Liver (tissue), 9 donors: Measurements from ENCODE around the gene HOXB4. TPM values are rescaled to one million over a fixed set of nuclear protein-coding genes. Genes with fewer than 3 reads are reported as not detected.

Experiments
- DNase-seq: peaks from one replicate; pipeline ENCODE4 v3.0.0-alpha.2; 2017; ENCODE audit warnings: low spot score
- H3K27ac ChIP-seq, 2 donors: one replicate each; pipeline ENCODE4 v1.7.0; 2013; ENCODE audit warnings: inconsistent platforms in 2 of 2, low read length in 2 of 2, control low read depth in 1 of 2, low read depth in 1 of 2, mild to moderate bottlenecking in 1 of 2
- H3K27me3 ChIP-seq, 4 donors: one replicate each; pipeline versions ENCODE4 v1.6.1 to v1.7.0; 2013; ENCODE audit warnings: low read length in 3 of 4, inconsistent platforms in 1 of 4, mild to moderate bottlenecking in 1 of 4, moderate library complexity in 1 of 4; ENCODE audit not compliant: control insufficient read depth in 4 of 4, insufficient read depth in 4 of 4
- H3K36me3 ChIP-seq, 4 donors: one replicate each; pipeline versions ENCODE4 v1.6.1 to v1.7.0; 2013; ENCODE audit warnings: low read length in 3 of 4, mild to moderate bottlenecking in 3 of 4, low read depth in 1 of 4, moderate library complexity in 1 of 4; ENCODE audit not compliant: control insufficient read depth in 4 of 4, insufficient read depth in 3 of 4
- H3K4me1 ChIP-seq, 4 donors: one replicate each; pipeline versions ENCODE4 v1.6.1 to v1.7.0; 2013; ENCODE audit warnings: low read length in 3 of 4, mild to moderate bottlenecking in 3 of 4, moderate library complexity in 1 of 4; ENCODE audit not compliant: control insufficient read depth in 4 of 4, insufficient read depth in 4 of 4
- H3K4me3 ChIP-seq, 3 donors: one replicate each; pipeline versions ENCODE4 v1.6.1 to v1.7.0; 2013; ENCODE audit warnings: low read length in 3 of 3, control low read depth in 1 of 3, low read depth in 1 of 3, mild to moderate bottlenecking in 1 of 3
- H3K9ac ChIP-seq, 2 donors: one replicate each; pipeline ENCODE4 v1.7.0; 2013; ENCODE audit warnings: low read length in 2 of 2, mild to moderate bottlenecking in 2 of 2, moderate library complexity in 2 of 2, control low read depth in 1 of 2, low read depth in 1 of 2
- H3K9me3 ChIP-seq, 4 donors: one replicate each; pipeline versions ENCODE4 v1.6.1 to v1.7.0; 2013; ENCODE audit warnings: low read length in 3 of 4; ENCODE audit not compliant: control insufficient read depth in 4 of 4
- ATF3 ChIP-seq: IDR thresholded peaks from 2 replicates; pipeline ENCODE4 v1.6.1; 2016; ENCODE audit warnings: antibody characterized with exemption
- CTCF ChIP-seq: fragments of 150-350 bp; IDR thresholded peaks from 2 replicates; pipeline ENCODE4 v1.5.1; 2017; ENCODE audit warnings: improper control_type of control experiment, low read depth, low read length; ENCODE audit not compliant: missing input control
- EGR1 ChIP-seq, 2 donors: IDR thresholded peaks; 2 replicates each; pipeline ENCODE4 v1.6.1; 2016 to 2018; ENCODE audit warnings: antibody characterized with exemption in 2 of 2, low read depth in 2 of 2
- FOXA1 ChIP-seq: IDR thresholded peaks from 2 replicates; pipeline ENCODE4 v1.6.1; 2016; ENCODE audit warnings: antibody characterized with exemption
- FOXA2 ChIP-seq: IDR thresholded peaks from 2 replicates; pipeline ENCODE4 v1.6.1; 2016; ENCODE audit warnings: antibody characterized with exemption
- GABPA ChIP-seq, 2 donors: IDR thresholded peaks in 1 of 2; conservative IDR thresholded peaks in 1 of 2; 2 replicates each; pipeline ENCODE4 v1.6.1; 2016; ENCODE audit warnings: antibody characterized with exemption in 2 of 2, mild to moderate bottlenecking in 1 of 2, moderate library complexity in 1 of 2
- HNF4G ChIP-seq: IDR thresholded peaks from 2 replicates; pipeline ENCODE4 v1.6.1; 2016; ENCODE audit warnings: antibody characterized with exemption
- MAX ChIP-seq: IDR thresholded peaks from 2 replicates; pipeline ENCODE4 v1.6.1; 2016; ENCODE audit warnings: antibody characterized with exemption
- NR2F2 ChIP-seq: IDR thresholded peaks from 2 replicates; pipeline ENCODE4 v1.6.1; 2016; ENCODE audit warnings: antibody characterized with exemption
- RAD21 ChIP-seq, 2 donors: IDR thresholded peaks; 2 replicates each; pipeline ENCODE4 v1.6.1; 2016; ENCODE audit warnings: antibody characterized with exemption in 2 of 2, mild to moderate bottlenecking in 2 of 2
- SP1 ChIP-seq: IDR thresholded peaks from 2 replicates; pipeline ENCODE4 v1.6.1; 2018; ENCODE audit warnings: antibody characterized with exemption, mild to moderate bottlenecking
- TAF1 ChIP-seq: conservative IDR thresholded peaks from 2 replicates; pipeline ENCODE4 v1.6.1; 2016; ENCODE audit warnings: antibody characterized with exemption, mild to moderate bottlenecking
- ZBTB33 ChIP-seq: IDR thresholded peaks from 2 replicates; pipeline ENCODE4 v1.6.1; 2016; ENCODE audit warnings: antibody characterized with exemption
- WGBS: extraction: QIAGEN DNeasy Blood & Tissue Kit; methylation state at CpG from one replicate; pipeline ENCODE4 v1.1.7; 2013; 5-methylcytosine and 5-hydroxymethylcytosine counted together
- polyA plus RNA-seq, 2 donors: library from polyadenylated mRNA; stranded (reverse) in 1 of 2; unstranded in 1 of 2; fragments of 200-250 nt in 1 of 2; fragments of >200 nt in 1 of 2; fragmentation: Nextera tagmentation in 1 of 2; extraction: Ambion mirVana in 1 of 2; gene quantifications; one replicate each; pipeline versions ENCODE4 v1.2.1 to v1.2.3, GENCODE V29; 2013 to 2015
- total RNA-seq, 2 donors: library from RNA; depleted of rRNA; stranded (reverse); fragments of >200 nt; gene quantifications; one replicate each; pipeline ENCODE4 v1.2.3, GENCODE V29; 2014
- TF ChIP-seq, protein P1 (sequence below): IDR thresholded peaks from 2 replicates; pipeline ENCODE4 v1.6.1; 2016; ENCODE audit warnings: antibody characterized with exemption, mild to moderate bottlenecking
- donor health status: healthy.
- donor health status: healthy.
- donor health status: healthy.
- donor health status: healthy.
- donor health status: healthy.

The HOXB4 gene
- total and polyA plus RNA-seq, 4 donors = 0.19 to 0.75 (median 0.50) TPM

DNA sequence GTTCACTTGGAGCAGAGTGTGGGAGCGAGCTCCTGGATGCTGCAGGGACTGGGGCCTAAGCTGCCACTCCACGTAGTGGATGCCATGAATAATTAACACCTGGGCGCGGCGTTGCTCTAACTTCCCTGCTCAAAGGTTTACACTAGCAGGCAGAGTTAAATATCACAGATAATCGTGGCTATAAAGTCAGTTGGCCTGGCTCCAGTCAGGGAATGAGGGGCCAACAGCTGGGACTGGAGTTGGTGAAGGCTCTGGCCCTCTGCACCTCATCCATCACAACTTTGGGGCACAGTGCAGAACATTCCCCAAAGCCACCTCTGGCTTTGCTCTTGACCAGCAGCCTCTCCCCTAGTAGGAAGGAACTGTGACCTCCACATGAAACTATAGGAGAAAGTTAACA, 10.9 kb downstream of the HOXB4 start:
- Histone ChIP-seq H3K27ac (no peak overlapping the region), H3K4me1 (peaks cover 0 to 2% (median 0%) of the 10 kb centered on the region in 4 donors), H3K9me3 (no peaks in the 10 kb centered on the region), H3K27me3 (peaks cover 0 to 33% (median 11%) of the 10 kb centered on the region in 4 donors), H3K36me3 (no peaks in the 10 kb centered on the region), H3K9ac (no peak overlapping the region), H3K4me3 (no peak overlapping the region)
- WGBS = 27% methylated on average over 6 of the region's 6 CpGs
- TF ChIP-seq CTCF = no peak
- no peak for TF ChIP-seq GABPA (IDR thresholded peaks at IDR 0.05 in 1 of 2, conservative IDR thresholded peaks at IDR 0.05 in 1 of 2)
- no peak for TF ChIP-seq ZBTB33
- no peak for TF ChIP-seq MAX
- TF ChIP-seq HNF4G = no peak
- TF ChIP-seq, protein P1, sequence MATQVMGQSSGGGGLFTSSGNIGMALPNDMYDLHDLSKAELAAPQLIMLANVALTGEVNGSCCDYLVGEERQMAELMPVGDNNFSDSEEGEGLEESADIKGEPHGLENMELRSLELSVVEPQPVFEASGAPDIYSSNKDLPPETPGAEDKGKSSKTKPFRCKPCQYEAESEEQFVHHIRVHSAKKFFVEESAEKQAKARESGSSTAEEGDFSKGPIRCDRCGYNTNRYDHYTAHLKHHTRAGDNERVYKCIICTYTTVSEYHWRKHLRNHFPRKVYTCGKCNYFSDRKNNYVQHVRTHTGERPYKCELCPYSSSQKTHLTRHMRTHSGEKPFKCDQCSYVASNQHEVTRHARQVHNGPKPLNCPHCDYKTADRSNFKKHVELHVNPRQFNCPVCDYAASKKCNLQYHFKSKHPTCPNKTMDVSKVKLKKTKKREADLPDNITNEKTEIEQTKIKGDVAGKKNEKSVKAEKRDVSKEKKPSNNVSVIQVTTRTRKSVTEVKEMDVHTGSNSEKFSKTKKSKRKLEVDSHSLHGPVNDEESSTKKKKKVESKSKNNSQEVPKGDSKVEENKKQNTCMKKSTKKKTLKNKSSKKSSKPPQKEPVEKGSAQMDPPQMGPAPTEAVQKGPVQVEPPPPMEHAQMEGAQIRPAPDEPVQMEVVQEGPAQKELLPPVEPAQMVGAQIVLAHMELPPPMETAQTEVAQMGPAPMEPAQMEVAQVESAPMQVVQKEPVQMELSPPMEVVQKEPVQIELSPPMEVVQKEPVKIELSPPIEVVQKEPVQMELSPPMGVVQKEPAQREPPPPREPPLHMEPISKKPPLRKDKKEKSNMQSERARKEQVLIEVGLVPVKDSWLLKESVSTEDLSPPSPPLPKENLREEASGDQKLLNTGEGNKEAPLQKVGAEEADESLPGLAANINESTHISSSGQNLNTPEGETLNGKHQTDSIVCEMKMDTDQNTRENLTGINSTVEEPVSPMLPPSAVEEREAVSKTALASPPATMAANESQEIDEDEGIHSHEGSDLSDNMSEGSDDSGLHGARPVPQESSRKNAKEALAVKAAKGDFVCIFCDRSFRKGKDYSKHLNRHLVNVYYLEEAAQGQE = no peak
- no peak for TF ChIP-seq NR2F2
- no peak for TF ChIP-seq FOXA1
- TF ChIP-seq ATF3 = no peak
- TF ChIP-seq SP1 = no peak
- TF ChIP-seq RAD21 (IDR thresholded peaks at IDR 0.05) = no peak
- no peak for TF ChIP-seq FOXA2
- no peak for TF ChIP-seq TAF1
- DNase-seq = no peak

GRCh38 chr17:48566717-48567116, 11.4 kb downstream of the HOXB4 start:
- no peaks in the 10 kb centered on the region for H3K9me3 ChIP-seq
- H3K9ac ChIP-seq = no peak overlapping the region
- H3K27me3 ChIP-seq = peaks cover 0 to 33% (median 11%) of the 10 kb centered on the region in 4 donors
- no peak overlapping the region for H3K4me3 ChIP-seq
- no peaks in the 10 kb centered on the region for H3K36me3 ChIP-seq
- peaks cover 0 to 2% (median 0%) of the 10 kb centered on the region in 4 donors for H3K4me1 ChIP-seq
- 42% methylated on average over 2 of the region's 2 CpGs for WGBS
- H3K27ac ChIP-seq = no peak overlapping the region
- DNase-seq = no peak
- TF ChIP-seq ATF3 = no peak
- TF ChIP-seq MAX = no peak
- TF ChIP-seq EGR1 (IDR thresholded peaks at IDR 0.05; ENCODE audit: low read depth in 2 of 2) = no peak
- no peak for TF ChIP-seq FOXA1
